Measurements from ENCODE around the gene HSPG2.
"Not testable (repeated sequence)": the region's sequence is repeated elsewhere in the genome, so short reads cannot be mapped to it uniquely, and the experiment has no call there.

Gene HSPG2

DNA sequence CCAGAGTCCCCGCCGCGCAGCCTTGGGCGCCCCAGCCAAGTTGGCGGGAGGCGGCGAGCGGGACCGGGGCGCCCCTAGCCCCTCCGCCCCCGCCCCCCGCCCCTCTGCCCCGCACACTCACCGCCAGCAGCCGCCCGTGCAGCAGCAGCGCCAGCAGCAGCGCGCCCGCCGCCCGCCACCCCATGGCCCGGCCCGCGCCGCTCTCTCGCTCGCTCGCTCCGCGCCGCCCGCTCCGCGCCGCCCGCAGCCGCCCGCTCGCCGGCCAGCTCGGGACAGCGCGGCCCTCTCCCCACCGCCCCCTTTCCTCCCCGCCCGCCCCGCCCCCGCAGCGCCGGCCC is at the start of gene HSPG2:
Gene HSPG2, minus strand, starts transcription at position 277 of the 338 bp plus-strand sequence. Its CDS starts 93 bp downstream, at position 184.
- DNase-seq (ENCODE audit: low read depth): no peak

DNA sequence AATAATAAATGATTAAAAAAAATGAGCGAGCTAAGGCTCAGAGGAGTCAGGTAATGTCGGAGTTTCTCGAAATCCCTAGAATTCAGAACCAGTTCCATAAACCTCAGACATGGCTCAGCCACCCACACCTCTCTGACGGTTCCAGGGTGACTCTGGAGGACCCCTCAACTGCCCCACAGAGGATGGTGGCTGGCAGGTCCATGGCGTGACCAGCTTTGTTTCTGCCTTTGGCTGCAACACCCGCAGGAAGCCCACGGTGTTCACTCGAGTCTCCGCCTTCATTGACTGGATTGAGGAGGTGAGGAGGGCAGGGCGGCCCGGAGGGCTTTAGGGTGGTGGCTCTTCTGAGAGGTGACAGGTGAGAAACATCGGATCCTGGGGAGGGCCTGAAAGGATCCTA is 49.3 kb upstream of the HSPG2 start:
- DNase-seq (ENCODE audit: low read depth): not testable (repeated sequence)

DNA sequence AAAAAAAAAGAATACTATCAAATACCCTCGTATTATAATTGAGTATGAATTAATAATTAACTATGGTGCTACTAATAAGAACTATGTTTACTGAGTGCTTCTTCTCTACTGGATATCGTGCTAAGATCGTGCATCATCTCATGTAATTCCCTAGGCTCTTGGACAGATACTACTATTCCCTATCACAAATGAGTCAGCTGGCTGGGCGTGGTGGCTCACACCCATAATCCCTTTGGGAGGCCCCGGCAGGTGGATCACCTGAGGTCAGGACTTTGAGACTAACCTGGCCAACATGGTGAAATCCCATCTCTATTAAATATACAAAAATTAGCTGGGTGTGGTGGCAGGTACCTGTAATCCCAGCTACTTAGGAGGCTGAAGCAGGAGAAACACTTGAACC is 48.8 kb upstream of the HSPG2 start:
- DNase-seq (ENCODE audit: low read depth): not testable (repeated sequence)

DNA sequence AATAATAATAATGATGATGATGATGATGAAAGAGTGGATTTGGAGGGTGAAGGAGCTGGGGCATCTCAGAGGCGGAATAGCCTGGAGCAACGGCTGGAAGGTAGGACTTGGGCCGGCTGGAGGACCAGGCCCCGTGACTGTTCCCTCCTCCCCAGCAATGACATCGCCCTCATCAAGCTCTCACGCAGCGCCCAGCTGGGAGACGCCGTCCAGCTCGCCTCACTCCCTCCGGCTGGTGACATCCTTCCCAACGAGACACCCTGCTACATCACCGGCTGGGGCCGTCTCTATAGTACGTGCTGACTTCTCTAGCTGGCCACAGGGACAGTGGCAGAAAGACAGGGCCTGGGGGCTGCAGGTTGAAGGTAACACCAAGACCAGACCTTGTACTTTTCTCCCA is 46.4 kb upstream of the HSPG2 start:
- DNase-seq (ENCODE audit: low read depth): not testable (repeated sequence)

DNA sequence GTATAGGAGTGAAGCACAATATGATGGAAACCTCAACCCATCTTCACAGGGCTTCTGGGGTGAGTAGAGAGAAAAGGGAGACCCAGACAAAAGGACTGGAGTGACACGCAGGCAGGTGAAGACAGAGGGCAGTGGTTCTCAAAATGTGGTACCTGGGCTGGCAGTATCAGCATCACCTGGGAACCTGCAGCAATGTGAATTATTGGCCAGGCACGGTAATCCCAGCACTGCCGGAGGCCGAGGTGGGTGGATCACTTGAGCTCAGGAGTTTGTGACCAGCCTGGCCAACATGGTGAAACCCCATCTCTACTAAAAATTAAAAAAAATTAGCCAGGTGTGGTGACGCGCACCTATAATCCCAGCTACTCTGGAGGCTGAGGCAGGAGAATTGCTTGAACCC is 45.0 kb upstream of the HSPG2 start:
- not testable (repeated sequence) for DNase-seq (ENCODE audit: low read depth)

DNA sequence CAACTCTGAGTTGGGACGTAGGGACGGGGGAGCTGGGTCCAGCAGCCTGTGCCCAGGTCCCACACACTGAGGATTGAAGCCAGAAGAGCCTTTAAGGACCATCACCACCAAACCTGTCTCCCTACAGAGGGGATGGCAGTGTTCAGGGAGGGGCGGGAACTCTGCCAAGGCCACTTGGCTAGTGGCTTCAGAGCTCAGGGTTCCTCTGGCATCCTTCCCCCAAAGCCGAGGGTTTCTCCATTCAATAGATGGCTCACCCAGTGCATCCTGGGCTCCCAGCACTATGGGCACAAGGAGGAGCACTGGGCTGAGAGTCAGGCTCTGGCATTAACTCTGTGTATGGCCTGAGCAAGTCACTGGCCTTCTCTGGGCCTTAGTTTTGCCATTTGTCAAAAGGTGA is 44.1 kb upstream of the HSPG2 start:
- not testable (repeated sequence) for DNase-seq (ENCODE audit: low read depth)

DNA sequence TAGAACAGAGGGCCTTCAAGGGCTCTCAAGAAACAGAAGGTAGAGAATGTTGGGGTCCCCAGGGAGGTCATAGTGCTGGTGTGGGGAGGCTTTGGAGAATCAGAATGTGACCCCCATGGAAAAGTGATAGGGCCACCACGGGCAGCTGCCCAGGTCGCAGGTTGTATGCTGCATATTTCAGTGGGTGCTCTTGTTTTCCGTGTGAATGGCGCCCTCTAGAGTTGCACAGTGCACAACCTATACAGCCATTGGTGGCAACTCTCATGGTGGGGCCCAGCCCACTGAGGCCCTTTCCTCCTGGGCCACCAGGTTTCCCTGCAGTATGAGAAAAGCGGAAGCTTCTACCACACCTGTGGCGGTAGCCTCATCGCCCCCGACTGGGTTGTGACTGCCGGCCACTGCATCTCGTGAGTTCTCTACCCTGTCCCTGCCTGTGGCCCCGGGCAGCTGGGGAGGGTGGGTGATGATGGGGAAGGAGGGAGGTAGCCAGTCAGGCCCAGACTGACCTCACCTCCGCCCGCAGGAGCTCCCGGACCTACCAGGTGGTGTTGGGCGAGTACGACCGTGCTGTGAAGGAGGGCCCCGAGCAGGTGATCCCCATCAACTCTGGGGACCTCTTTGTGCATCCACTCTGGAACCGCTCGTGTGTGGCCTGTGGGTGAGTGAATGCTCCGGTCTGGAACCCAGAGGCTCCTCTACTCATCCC is 43.6 kb upstream of the HSPG2 start:
- DNase-seq (ENCODE audit: low read depth): not testable (repeated sequence)

DNA sequence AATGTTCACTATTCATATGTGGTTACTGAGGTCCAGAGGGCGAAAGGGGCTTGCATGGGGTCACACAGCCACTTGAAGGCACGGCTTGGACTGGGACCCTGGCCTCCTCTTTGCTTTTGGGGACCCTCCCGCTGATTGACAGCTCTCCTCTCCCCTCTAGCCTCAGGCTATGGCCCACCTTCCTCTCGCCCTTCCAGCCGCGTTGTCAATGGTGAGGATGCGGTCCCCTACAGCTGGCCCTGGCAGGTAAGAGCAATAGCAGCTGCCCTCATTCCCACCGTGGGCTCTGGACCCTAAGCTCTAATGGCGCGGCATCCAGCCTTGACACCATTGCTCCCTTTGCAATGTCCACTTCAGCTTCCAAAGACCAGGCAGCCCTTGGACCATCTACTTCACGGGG is 41.1 kb upstream of the HSPG2 start:
- not testable (repeated sequence) for DNase-seq (ENCODE audit: low read depth)

DNA sequence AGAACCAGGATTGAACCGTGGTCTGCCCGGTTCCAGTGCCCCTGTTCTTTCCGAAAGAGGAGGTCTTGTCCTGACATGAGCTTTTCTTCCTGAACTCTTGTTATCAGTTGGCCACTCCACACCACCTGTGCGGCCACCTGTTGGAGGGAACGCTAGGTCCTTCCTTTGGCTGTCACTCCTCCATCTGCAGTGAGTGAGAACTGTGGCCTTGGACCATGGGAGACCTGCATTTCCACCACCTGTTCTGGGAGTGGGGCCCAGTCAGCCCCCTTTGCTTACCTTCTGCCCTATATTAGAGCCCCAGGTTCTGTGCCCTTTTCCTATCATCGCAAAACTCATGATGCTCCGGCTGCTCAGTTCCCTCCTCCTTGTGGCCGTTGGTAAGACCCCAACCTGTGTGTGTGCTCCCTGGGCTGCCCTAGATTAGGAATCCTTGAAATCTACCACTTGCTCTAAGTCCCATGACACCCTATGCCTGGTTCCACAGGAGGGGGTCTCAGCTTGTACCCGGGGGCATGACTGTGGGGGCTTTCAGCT is 39.7 kb upstream of the HSPG2 start, which contains the start of gene CELA3B:
Gene CELA3B, plus strand, starts transcription at position 320 of the 537 bp plus-strand sequence. Its CDS starts 18 bp downstream, at position 338.
- DNase-seq (ENCODE audit: low read depth): not testable (repeated sequence)

DNA sequence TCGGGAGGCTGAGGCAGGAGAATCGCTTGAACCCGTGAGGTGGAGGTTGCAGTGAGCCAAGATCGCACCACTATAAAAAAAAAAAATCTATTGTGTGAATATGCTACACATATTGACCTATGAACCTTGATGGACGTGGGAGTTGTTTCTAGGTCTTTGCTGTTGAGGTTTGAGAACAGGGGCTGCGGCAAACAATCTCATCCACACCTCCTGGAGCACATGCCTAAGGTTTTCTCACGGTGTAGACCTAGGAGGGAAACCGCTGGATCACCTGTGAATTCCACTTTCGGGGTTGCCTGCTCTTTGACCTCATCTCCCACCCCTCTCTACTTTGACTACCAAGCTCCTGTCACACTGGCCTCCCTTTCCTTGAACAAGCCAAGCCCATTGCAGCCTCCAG is 38.2 kb upstream of the HSPG2 start:
- DNase-seq (ENCODE audit: low read depth): not testable (repeated sequence)

DNA sequence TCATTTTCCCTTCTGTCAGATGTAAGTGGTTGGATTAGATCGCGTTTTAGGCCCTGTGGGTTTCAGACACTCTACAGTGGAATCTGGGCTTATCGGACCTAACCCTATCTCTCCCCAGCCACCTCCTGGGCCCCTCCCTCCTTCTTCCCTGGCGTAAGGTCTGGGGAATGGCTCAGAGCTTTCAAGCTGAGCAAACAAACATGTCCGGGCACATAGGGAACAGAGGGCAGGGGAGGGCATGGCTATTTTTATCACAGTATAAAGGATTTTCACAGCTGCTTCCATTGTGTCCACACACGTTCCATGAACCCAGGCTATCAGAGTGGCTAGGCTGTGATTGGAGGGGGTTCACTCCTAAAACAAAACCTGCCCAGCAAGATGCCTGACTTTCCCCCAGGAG is 37.6 kb upstream of the HSPG2 start:
- not testable (repeated sequence) for DNase-seq (ENCODE audit: low read depth)

DNA sequence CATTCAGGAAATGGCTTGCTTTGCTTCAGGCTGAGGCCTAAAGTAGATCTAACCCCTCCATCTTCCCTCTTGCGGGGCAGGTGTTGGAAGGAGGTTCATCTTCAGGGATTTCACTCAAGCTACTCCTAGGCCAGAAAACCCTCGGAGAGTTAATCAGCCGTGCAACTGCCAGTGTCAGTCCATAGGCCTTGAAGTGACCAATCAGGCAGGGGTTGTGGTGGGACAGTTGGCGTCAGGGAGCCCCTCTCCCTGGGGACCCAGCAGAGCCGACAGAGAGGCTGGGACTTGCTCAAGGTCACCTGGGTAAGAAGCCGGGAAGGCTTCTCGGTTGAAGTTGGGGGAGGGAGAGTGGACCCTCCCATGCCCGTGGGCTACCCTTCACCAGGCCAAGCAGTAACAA is 36.8 kb upstream of the HSPG2 start:
- DNase-seq (ENCODE audit: low read depth): not testable (repeated sequence)

DNA sequence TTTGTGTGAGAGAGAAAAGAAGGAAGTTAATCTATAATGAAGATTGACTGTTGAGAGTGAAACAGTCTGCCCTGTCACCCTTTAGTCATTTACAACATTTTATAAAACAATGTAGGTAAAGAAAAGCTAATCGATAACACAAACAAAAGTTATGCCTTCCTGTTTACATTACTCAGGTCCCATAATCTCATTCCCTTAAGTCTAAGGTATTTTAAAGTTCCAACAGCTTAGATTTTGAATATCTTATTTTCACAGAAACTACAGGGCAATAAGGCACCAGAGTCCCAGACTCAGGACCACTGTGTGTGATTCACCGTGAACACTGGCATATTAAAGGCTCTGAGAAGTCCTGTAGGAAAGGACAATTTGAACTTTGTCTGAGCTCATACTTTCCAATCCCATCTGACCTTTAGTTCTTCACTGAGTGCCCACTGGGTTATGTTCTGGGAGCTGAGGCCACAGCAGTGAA is 35.9 kb upstream of the HSPG2 start:
- DNase-seq (ENCODE audit: low read depth): not testable (repeated sequence)

DNA sequence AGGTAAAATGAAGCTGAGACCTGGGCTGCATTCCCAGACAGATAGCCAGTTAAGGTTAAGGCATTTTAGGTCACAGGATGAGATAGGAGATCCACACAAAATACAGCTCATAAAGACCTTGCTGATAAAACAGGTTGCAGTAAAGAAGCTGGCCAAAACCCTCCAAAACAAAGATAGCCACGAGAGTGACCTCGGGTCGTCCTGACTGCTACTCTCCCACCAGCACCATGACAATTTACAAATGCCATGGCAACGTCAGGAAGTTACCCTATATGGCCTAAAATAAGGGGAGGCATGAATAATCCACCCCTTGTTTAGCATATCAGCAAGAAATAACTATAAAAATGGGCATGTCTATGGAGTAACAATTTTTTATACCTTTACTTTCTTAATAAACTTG is 33.4 kb upstream of the HSPG2 start:
- DNase-seq (ENCODE audit: low read depth): not testable (repeated sequence)

DNA sequence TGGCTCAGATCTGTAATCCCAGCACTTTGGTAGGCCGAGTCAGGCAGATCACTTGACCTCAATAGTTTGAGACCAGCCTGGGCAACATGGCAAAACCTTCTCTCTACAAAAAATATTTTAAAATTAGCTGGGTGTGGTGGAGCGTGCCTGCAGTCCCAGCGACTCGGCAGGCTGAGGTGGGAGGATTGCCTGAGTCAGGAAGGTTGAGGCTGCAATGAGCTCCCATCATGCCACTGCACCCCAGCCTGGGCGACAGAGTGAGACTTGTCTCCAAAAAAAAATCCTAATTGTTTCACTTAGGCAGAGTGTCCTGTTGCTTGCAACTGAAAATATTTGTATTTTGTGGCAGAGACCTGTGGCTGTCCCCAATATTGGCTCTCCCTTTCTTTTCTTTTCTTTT is 32.0 kb upstream of the HSPG2 start:
- not testable (repeated sequence) for DNase-seq (ENCODE audit: low read depth)

DNA sequence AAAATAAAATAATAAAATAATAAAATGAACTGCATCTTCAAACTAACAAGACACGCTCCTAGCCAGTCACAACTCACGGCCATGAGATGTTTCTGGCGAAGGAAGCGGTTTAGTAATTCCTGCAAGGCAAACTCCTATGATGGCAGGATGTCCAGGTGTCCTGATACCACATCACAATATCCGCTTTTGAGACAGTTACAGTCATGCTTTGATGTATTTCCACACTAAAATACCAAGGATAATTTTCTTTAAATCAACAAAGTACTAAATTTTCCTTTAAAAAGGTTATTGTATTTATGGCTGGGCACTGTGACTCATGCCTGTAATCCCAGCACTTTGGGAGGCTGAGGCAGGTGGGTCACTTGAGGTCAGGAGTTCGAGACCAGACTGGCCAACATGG is 30.1 kb upstream of the HSPG2 start:
- DNase-seq (ENCODE audit: low read depth): not testable (repeated sequence)

DNA sequence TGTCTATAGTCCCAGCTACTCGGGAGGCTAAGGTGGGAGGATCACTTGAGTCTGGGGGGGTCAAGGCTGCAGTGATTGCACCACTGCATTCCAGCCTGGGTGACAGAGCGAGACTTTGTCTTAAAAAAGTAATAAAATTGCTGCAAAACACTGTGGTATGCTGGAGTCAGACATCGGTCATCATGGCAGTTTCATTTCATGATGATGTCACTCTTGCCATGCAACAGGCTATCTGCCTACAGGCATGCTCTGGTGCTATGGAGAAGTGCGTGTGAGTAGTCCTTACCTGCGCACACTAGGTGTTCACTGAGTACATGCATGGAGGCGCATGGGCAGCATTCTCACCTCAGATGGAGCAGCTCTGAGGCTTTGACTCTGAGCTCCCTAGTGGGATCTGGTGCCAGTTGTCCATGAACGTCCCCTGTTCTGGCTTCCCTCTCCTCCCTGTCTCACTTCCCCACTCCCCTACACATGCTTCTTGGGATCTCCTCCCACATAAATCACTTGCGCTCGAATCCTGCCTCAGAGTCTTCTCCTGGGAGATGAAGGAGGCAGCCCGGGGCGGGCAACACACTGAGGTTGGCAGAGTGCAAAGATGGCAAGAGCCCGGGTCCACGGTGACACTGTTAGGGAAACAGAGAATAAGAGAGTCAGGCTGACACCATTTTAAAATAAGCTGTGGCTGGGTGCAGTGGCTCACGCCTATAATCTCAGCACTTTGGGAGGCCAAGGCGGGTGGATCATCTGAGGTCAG is 29.3 kb upstream of the HSPG2 start:
- DNase-seq (ENCODE audit: low read depth): no peak

DNA sequence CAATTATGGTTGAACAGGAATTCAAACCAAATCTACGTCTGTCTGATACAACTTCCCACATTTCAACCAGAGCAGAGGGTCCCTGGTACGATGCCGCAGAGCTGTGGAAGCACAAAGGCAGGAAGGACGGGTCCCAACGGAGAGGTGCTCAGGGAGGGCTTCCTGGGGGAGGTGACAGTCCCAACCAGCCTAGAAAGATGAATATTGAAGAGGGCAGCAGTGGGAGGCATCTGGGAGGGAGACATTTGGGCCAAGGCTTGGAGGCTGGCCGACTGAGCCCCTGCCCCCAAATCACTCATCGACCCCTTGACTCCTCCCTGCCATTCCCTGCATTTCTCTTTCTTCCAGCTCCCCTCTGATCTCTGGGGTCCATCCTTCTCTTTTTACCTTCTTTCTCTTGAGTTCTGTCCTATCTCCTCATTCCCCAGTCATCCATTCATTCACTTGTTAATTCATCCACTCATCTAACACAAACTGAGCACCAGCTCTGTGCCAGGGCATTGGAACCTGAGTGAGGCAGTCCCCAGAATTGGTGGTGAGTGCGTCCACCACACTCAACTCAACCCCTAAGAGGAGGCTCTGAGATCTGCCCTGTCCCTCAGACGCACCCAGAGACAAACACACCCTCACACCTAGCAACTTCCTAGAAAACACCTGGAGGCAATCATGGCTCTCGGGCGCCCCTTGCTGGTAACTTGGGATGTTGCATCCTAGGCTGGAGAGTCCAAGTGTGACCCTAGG is 26.5 kb upstream of the HSPG2 start:
- peak; percentile 75 for DNase-seq (ENCODE audit: low read depth)

DNA sequence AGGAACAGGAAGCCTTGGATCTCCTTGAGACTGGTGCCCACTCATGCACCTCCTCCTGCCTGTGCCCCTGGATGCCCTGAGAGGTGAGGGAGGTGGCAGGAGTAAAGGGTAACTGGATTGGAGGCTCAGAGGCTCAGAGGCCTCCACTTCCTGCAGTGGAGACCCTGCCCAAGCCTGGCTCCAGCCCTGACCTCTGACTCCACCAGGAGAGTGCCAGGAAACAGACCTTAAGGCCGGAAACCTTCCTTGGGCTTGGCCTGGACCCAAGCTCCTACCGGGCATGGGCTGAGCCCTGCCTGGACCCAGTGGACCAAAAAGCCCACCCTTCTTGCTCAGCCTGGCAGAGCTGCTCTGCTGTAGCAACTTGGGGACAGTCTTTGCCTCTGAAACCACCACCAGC is 24.7 kb upstream of the HSPG2 start:
- DNase-seq (ENCODE audit: low read depth): no peak

DNA sequence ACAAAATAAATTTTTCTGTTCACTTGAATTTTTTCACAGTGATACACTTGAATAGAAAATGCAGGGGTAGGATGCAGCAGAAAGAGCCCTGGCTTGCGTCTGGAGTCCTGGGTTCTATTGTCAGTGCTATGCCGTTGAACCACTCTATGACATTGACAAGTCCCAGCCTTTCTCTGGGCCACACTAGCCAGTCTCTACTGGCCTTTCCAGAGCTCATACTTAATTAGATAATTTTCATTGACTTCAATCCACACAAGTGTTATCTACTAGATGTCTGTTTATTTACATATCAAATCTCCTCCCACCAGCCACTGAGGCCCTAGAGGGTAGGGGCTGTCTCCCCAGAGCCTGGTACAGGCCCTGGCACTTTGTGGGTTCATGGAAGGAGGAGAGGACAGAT is 24.2 kb upstream of the HSPG2 start:
- no peak for DNase-seq (ENCODE audit: low read depth)

DNA sequence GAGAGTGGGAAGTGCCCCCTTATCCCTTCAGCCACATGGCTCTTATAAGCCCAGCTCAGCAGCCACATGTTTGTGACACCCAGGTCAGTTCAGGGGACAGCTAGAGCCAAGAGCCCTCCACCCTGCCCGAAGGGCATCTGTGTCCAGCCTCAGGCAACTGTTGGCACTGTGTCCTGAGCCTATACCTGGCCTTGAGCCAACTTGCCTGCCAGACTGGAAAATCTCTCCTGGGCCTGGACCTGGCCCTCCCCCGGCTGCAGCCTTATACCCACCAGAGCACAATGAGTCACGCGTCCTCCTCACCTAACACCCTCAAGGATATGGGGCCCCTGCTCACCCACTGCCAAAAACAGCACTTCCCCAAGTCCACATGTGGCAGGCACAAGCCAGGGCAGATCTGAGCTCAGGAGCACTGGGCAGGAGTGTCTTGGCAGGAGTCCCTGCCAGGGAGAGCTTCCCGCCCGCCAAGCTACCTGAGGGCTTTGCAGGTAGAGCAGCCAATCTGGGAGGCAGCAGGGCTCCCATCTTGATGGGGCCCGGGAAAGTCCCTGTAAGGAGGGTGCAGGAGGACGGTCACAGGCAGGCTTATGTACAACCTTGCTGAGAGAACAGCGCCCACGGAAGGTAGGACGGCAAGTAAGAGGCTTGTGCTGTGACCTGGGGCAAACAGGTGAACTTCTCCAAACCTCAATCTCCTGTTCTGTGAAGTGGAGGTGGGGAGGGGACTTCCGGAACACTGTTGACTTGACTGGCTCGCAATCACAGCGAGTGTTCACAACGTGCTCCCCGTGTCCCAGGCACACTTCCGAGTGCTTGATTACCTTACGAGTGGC is 19.8 kb upstream of the HSPG2 start:
- no peak for DNase-seq (ENCODE audit: low read depth)

Data from stimulated activated CD8-positive, alpha-beta memory T cell treated with anti-CD3 and anti-CD28 coated beads, Interleukin-7, amount 100 ng/mL, for 24 hours (primary cell).